Body of pancreas (tissue), 4 donors: ENCODE data around the gene RPS6KB2.
A peak's percentile ranks its signal among the peaks of the same experiment; 100 is the strongest.

Experiments
- POLR2A ChIP-seq, 3 donors: fragments of 450-650 bp; IDR thresholded peaks; one replicate each; pipeline ENCODE4 v1.6.1; 2016; ENCODE audit warnings: antibody characterized with exemption in 3 of 3, mild to moderate bottlenecking in 2 of 3
- TF ChIP-seq, protein P1 (sequence below), 7 experiments: fragments of 450-650 bp in 4 of 7; fragments of 200-600 bp in 3 of 7; sonication (generic) in 3 of 7; IDR thresholded peaks; one replicate each; pipeline ENCODE4 v1.5.1; 2016 to 2019; ENCODE audit warnings: antibody characterized with exemption in 7 of 7

DNA sequence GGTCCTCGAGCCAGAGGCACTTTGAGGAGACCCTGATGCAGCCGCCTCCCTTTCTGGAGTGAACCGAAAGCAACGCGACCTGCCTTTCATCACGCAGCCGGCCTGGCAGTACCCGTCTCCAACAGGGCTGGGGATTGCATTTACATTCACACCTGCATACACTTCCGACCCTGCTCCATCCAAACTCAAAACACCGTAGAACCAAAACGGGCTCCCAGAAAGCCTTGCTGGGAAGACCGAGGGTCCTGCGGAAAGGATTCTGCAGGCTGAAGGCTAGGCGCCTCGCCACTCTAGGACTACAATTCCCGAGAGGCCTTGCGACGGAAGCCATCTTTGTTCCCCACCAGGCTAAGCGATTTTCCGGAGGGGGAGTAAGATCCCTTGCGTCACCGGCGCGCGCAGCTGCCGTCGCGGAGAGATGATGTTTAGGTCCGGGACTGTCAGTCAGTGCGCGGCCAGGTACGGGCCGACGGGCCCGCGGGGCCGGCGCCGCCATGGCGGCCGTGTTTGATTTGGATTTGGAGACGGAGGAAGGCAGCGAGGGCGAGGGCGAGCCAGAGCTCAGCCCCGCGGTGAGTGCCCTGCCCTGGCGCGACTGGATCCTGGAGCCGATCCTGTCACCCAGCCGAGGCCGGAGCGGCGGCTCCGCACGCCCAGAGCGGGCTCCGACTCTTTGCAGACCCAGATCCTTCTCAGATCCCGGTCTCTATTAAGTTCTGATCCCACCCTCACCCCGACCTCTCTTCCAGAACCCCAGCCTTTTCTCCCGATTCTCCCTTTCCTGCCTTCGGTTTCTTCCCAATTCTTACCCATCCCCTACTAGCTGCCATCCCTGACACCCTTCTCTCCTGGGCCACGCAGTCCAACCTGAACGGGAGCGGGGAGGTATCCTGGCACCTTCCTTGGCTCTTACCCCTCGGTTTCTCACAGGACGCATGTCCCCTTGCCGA lies at the start of gene RPS6KB2:
- TF ChIP-seq, protein P1, sequence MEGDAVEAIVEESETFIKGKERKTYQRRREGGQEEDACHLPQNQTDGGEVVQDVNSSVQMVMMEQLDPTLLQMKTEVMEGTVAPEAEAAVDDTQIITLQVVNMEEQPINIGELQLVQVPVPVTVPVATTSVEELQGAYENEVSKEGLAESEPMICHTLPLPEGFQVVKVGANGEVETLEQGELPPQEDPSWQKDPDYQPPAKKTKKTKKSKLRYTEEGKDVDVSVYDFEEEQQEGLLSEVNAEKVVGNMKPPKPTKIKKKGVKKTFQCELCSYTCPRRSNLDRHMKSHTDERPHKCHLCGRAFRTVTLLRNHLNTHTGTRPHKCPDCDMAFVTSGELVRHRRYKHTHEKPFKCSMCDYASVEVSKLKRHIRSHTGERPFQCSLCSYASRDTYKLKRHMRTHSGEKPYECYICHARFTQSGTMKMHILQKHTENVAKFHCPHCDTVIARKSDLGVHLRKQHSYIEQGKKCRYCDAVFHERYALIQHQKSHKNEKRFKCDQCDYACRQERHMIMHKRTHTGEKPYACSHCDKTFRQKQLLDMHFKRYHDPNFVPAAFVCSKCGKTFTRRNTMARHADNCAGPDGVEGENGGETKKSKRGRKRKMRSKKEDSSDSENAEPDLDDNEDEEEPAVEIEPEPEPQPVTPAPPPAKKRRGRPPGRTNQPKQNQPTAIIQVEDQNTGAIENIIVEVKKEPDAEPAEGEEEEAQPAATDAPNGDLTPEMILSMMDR (IDR thresholded peaks at IDR 0.05), result no peak
- TF ChIP-seq POLR2A (IDR thresholded peaks at IDR 0.05), result peak; percentile 85 to 95 (median 94)
